Vagina (tissue), 2 donors: ENCODE data around the gene GOLM1.

Source experiments
- CTCF ChIP-seq, 3 experiments: fragments of 450-650 bp in 2 of 3; fragments of 200-600 bp in 1 of 3; sonication (generic) in 1 of 3; IDR thresholded peaks; one replicate each; pipeline ENCODE4 v1.5.1; 2017 to 2019; ENCODE audit warnings: antibody characterized with exemption in 3 of 3, mild to moderate bottlenecking in 2 of 3, moderate library complexity in 2 of 3
- POLR2A ChIP-seq, 2 donors: fragments of 450-650 bp; IDR thresholded peaks; one replicate each; pipeline ENCODE4 v1.6.1; 2017; ENCODE audit warnings: antibody characterized with exemption in 2 of 2, mild to moderate bottlenecking in 2 of 2, moderate library complexity in 2 of 2
- POLR2AphosphoS5 ChIP-seq, 2 donors: sonication (generic); formaldehyde crosslinking; IDR thresholded peaks; one replicate each; pipeline ENCODE4 v1.9.0; 2017; ENCODE audit warnings: antibody characterized with exemption in 2 of 2, mild to moderate bottlenecking in 2 of 2, low read depth in 1 of 2; ENCODE audit not compliant: insufficient read depth in 1 of 2

- TF ChIP-seq POLR2A (IDR thresholded peaks at IDR 0.05), result no peak
- no peak for TF ChIP-seq CTCF (IDR thresholded peaks at IDR 0.05)
- no peak for TF ChIP-seq POLR2AphosphoS5 (IDR thresholded peaks at IDR 0.05; ENCODE audit: insufficient read depth in 1 of 2, low read depth in 1 of 2)
These were observed 103.8 kb downstream of the GOLM1 start for GRCh38 chr9:85995599-85995998.
